ENCODE results near the gene IGSF3.
A peak's percentile ranks its signal among the peaks of the same experiment; 100 is the strongest.
"Not testable (repeated sequence)": the region's sequence is repeated elsewhere in the genome, so short reads cannot be mapped to it uniquely, and the experiment has no call there.

Gene IGSF3

DNA sequence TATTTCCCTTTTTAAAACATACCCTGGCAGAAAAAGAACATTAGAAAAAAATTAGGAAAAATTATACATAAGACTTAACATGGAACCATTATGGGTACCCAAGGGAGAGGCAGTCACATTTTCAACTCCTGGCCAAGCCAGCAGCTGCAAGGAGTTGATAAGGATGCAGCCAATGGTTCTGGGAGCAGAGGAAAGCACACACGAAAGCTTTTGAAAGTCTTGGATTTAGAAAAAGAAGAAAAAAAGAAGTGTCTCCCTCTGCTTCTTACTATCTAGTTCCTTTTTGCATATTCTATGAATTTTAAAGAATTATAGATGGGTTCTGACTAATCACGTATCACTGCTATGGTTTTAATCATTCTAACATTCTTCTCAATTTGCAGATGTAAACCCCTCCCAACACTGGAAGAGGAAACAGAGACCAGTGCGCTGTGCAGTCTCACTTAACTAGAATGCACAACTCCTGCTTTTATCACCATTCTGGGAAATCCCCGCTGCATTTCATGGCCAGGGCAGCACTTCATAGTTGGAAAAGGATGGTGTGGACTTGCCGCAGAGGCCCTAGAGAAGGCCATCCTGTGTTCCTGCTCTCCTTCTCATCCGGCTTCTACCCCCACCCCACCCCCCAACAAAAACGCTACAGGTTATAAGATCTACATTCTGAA is 94.0 kb downstream of the IGSF3 start:
- no peak for DNase-seq (ENCODE audit: low spot score)

DNA sequence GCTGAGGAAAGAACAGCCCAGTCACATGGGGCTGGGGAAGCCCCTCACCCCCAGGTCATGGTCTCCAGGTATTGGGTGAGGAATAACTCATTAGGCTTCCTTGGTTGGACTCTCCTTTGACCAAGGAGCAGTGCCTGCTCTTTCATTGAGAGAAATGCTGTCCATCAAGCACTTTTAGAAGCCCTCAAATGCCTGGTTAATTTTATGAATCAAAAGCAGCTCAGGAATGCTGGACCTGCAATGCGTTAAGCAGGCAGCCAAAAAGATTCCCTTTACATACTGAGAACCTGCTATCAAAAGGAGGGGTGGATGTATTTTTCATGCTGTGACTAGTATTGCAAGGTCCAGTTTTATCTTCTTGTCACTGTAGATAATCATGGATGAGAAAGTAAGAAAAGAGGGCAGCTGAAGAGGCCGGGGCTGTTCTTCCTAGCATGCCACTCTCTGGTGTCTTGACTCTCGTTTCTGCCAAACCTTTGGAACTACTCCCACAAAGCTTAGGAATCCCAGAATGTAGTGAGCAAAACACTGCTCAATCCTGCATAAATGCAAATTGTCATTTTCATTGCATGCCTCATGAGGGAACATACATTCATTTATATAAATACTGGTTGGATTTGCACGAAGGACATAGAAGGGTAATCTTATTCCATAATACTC is 94.6 kb downstream of the IGSF3 start:
- DNase-seq (ENCODE audit: low spot score) = no peak

DNA sequence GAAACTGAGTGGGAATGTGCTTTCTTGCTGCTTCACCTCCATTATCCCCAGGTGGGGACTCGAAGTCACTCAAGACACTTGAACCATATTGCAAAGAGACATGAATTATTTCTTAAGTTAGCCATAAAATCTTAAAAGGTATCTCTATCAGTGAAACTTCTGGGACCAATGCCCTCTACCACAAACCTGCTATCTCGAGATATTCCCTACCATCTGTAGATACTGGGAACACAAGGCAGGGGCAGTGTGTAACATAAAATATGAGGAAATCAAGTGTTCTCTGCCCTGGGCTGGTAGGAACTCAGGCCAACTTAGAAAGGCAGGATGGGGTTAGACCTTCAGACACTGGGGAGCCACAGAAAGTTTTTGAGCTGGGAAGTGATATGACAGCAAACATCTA is 95.4 kb downstream of the IGSF3 start:
- no peak for DNase-seq (ENCODE audit: low spot score)

DNA sequence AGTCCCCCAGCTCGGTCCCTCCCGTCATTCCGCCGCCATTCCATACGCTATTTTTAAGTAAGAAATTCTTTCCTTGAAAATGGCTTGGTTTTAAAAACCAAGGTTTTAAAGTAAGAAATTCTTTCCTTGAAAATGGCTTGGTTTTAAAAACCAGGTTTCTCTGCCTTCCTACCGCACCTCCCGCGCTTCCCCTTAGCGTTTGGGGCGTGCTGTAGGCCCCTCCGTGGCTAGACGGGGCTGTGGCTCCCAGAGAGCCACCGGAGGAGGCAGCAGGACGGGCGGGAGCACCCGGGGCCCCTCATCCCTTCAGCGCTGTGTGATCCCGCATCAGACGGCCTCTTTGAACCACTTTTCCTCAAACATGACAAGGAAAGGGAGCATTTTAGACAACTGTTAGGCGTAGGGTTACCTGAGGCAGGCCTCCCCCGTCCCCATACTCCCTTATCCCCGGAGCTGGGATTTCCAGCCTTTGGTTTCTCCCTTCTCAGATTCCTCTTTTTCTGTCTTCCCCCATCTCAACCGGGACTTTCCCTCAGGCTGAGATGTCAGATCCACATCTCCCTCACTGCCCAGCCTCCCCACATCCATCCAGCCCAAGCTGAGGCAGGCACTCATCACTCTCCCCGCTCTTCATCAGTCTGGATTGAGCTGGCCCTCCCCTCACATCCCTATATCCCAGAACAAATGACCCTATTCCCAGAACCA is 96.2 kb downstream of the IGSF3 start:
- DNase-seq (ENCODE audit: low spot score) = peak; percentile 10

DNA sequence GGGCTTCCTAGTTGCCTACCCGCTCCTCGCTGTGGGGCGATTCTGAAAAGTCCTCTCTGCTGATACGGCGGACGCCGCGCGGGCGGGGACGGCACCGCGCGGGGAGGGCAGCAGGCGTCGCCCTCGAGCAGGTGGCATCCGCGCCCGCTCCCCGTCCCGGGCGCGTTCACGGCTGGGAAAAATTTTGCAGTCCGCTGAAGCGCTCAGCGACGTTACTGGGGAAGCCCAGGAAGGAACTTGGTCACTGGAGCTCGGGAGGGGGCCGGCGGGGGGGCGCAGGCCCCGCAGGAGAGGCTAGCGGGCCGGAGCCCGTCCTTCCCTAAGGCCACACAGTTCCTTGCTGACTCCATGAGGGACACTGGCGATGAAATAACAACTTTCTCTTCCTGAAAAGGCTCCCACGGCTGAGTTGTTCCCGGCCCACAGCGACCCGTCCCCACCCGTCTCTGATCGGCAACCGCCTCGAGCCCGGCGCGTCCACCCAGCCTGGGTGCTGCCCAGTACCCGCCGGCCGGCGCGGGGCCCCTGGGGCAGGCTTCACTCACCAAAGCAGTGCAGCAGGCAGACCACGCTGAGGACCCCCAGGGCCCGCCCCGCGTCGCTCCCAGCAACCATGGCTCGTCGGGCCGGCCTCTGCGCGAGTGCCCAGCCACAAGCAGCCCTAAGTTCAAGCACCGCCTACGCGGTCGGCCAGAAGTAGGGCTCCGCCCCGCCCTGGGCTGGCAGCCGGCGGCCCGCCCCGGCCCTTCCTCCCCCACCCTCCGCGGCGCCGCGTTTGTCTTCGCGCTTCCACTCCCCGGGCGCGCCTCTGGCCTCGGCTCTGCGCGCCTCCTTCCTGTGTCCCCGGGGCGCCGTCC is 96.9 kb downstream of the IGSF3 start, which contains the start of gene CD58:
Gene CD58 (minus strand): TSS at position 669 of the 857 bp plus-strand sequence. CDS start 54 bp downstream, at position 615.
- DNase-seq (ENCODE audit: low spot score) = peak; percentile 84

DNA sequence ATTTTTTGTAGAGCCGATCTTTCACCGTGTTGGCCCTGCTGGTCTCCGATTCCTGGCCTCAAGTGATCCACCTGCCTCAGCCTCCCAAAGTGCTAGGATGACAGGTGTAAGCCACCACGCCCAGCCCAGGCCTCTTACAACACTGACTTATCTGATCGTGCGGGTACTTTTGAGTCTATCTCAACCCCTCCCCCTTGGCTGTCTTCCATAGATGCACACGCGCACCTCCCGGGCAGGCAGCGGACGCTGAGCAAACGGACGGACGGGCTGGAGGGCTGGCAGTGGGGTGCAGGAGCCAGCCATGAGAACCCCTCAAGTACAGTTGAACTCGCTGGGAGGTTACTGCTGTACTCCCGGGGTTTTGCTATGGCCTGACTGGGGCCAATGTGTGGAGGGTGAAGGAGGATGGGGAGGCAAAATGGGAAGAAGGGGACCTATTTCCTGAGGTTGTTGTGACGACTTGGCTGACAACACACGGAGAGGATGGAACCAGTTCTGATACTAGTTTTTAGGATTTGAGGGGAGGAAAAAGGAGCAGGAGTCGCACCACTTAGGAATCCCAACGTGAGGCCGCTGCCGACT is 97.7 kb downstream of the IGSF3 start:
- DNase-seq (ENCODE audit: low spot score) = peak; percentile 62

DNA sequence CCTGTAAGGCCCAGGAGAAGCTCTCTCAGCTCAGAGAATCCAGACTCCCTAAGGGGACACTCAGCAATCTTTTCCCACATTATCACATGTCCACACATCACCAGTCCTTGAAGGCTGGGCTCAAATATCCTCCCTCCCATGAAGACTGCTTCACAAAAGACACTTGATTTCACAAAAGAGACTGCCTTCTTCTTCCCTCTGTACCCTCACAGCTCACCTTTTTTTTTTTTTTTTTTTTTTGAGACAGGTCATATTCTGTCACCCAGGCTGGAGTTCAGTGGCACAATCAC is 98.2 kb downstream of the IGSF3 start:
- no peak for DNase-seq (ENCODE audit: low spot score)

DNA sequence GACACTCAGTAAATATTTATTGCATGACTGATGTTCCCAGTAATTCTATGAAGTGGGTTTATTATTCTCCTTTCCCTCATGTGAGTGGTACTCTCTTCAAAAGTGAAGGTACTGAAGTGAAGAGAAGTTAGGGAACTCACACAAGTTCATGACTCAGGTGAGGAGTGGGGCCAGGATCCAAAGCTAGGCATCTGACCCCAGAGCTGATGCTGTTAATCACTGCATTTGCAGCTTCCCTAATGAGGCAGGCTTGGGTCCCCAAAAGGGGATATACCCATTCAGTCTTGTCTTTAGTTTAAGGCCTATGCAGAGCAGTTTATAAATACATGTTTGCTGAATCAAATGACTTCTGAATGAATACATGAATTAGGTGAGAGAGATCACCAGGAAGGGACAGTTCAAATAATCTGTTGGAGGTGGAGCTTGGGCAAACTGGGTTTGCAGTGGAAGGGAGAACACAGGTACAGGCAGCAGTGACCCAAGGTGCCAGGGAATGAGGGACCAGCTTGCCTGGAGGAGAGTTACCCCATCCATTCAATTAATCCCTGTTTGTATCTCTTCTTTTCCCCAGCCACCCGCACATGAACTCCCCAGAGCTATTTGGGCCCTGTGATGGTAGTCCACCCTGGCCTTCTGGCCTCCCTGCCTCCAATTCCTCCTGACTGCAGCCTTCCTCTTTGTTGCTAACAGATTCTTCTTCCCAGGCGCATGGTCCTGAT is 98.7 kb downstream of the IGSF3 start:
- no peak for DNase-seq (ENCODE audit: low spot score)

DNA sequence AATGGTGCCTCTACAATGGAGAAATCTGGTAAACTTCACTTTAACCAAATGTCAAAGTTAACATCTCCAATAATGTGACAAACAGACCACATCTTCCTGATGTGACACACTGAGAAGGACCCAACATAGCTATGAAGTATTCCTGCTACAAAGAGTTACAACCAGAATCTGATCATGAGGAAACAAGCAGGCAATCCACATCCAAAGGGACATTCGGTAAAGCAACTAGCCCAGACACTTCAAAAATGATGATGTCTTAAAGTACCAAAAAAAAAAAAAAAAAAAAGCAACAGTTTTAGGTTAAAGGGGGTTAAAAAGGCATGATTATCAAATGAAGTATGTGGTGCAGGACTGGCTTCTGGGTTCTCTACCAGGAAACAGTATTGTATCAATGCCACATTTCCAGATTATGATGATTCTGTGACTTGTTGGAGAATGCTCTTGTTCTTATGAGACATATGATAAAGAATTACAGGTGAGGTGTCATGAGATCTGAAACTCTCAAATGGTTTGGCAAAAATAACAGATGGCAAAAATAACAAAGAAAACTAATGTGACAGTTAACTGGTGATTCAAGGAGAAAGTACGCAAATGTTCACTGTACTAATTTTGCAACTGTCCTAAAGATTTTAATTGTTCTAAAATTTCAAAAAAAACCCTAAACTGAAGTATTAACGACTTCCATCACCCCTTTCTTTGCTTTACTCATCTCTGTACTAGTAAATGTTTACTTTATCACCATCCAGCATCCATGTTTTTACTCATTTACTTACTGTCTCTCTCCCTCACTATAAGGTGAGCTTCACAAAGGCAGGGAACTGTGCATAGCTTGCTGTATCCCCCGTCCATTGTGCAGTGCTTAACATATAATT is 99.5 kb downstream of the IGSF3 start:
- DNase-seq (ENCODE audit: low spot score) = no peak

DNA sequence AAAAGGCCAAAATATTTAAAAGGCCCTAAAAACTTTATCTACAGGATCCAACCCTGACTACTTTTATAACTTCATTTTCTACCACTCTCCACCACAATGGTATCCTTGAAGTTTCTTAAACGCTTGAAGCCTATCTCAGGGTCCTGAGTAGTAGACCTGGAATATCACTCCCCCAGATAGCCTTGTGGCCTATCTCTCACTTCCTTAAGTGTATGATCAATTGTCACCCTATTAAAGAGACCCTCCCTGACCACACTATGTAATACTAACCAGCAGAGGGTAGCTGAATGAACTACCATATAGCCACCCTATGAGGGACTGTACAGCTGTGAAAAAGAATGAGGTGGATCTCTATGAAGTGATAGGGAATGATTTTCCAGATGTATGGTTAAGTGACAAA is 102.3 kb downstream of the IGSF3 start:
- DNase-seq (ENCODE audit: low spot score) = no peak

DNA sequence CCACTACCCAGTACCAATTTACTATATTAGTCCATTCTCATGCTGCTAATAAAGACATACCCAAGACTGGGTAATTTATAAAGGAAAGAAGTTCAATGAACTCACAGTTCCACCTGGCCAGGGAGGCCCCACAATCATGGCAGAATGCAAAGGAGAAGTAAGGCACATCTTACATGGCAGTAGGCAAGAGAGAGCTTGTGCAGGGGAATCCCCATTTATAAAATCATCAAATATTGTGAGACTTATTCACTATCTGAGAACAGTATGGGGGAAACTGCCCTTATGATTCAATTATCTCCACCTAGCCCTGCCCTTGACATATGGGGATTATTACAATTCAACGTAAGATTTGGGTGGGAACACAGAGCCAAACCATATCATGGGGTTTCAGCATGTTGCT is 103.1 kb downstream of the IGSF3 start:
- no peak for DNase-seq (ENCODE audit: low spot score)

DNA sequence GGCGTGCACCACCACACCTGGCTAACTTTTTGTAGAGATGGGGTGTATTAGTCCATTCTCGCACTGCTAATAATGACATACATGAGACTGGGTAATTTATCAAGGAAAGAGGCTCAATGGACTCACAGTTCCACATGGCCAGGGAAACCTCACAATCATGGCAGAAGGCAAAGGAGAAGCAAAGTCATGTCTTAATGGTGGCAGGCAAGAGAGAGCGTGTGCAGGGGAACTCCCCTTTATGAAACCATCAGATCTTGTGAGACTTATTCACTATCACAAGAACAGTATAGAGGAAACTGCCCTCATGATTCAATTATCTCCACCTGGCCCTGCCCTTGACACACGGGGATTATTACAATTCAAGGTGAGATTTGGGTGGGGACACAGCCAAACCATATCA is 105.1 kb downstream of the IGSF3 start:
- DNase-seq (ENCODE audit: low spot score) = not testable (repeated sequence)

DNA sequence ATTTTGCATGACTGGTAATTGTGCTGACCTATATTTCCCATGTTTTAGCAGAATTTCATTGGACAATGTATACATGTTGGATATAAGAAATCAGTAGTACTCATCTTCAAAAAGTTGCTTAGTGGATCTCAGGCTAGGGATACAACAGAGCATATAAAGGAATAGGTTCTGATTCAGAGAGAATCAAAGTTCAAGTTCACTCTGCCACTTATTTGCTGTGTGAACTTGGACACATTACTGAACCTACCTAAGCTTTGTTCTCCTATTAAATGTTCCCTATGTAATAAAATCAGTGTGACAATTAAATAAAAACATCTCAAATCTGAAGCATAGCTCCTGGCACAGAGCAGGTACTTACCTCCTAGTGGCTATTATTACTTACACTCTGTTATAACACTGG is 106.0 kb downstream of the IGSF3 start:
- DNase-seq (ENCODE audit: low spot score) = no peak

DNA sequence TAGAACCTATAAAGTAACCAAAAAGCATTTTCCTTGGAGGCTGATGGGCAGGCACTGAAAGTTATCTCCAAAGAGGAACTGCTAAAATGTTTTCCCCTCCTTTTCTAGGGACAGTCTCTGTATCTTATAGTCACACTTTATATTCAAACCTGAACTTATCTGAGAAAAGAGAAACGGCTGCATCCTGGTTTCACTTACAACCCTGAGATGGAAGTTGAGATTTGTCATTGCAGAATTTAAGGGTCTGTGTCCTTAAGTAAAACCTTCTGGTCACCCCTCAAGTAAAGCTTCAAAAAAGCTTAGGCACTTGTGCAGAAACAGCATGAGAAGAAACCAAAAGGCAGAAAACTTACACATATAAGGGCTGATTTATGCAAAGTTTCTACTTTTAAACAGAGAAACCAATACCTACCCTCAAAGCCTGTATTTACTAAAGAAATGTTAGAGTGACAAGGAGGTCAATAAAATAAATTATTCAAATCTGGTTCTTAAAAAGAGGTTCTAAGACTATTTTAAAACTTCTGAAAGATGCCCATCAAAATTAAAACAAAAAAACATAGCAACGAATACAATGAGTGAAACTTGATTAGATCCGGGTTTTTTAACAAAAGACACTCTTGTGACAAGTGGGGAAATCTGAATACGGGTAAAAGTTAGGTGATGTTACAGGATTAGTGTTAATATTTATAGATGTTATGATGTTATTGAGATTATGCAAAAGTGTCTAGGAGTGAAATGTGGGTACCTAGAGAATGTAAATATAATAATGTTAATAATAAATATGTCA is 106.6 kb downstream of the IGSF3 start:
- no peak for DNase-seq (ENCODE audit: low spot score)

DNA sequence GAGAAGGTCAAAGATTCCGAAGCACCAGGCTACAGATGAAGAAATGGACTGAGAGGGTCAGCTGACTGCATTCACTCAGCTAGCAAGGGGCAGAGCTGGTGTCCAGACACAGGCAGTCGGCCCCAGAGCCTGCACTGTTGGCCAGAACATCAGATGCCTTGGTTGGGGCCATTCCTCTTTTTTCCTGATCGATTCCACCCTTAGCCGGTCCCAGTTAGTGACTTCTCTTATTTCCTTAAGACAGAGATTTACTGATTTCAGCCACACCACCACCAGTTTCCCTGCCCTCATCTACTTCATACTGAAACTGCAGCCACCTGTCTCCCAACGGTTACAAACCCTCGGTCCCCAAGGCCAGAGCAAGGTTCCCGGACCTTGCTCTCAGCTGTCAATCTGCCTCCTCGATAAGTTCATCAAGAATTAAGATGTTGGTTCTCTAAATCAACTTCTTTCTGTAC is 108.2 kb downstream of the IGSF3 start:
- DNase-seq (ENCODE audit: low spot score) = no peak

DNA sequence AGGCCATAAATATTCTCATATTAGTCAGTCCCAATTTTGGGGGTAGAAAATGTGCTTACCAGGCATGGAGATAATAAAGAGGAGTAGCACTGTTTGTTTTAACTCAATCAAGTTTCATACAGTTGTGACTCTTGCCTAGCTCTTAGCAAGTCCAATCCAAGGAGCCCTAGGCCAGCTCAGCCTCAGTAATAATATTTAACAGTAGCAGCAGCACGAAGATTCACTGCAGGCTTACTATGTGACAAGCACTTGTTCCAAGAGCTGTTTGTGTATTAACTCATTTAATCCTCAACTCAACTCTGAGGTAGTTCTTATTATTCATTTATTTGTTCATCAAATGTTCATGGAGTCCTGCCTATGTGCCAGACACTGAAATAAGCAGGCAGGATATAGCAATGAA is 109.0 kb downstream of the IGSF3 start:
- no peak for DNase-seq (ENCODE audit: low spot score)

DNA sequence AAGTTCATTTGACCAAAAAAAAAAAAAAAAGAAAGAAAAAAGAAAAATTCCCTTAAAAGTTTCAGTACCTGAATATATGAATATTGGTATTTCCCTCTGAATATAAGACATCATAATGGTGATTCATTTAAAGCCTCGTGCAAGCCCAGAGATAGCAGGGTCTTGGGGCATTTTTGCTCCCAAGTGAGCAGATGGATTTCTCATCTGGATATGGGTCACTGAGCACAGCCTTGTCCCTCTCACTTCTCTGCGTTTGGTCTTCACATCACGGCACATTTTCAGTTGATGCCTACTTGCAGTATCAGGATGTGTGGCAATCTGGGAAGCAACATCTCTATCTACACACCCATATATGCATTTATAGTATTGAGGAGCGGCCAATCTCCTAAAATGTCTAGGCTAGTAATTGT is 109.4 kb downstream of the IGSF3 start:
- no peak for DNase-seq (ENCODE audit: low spot score)

DNA sequence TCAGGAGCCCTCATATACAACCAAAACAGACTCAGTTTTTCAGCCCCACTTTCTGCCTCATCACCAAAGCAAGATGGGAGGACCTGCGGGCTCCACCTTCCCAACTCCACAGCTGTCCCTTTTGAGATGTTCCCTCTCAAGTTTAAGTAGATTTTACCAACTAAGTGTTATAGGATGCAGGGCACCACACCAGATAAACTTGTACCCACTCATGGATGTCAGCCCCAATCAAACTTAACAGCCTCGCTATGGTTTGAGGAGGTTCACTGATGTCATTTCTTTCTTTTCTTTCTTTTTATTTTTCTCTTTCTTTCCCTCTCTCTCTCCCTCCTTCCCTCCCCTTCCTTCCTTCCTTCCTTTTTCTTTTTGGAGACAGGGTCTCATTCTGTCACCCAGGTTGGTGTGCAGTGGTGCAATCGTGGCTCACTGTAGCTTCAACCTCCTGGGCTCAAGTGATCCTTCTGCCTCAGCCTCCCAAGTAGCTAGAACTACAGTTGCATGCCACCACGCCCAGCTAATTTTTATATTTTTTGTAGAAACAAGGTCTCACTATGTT is 110.1 kb downstream of the IGSF3 start:
- DNase-seq (ENCODE audit: low spot score) = no peak

DNA sequence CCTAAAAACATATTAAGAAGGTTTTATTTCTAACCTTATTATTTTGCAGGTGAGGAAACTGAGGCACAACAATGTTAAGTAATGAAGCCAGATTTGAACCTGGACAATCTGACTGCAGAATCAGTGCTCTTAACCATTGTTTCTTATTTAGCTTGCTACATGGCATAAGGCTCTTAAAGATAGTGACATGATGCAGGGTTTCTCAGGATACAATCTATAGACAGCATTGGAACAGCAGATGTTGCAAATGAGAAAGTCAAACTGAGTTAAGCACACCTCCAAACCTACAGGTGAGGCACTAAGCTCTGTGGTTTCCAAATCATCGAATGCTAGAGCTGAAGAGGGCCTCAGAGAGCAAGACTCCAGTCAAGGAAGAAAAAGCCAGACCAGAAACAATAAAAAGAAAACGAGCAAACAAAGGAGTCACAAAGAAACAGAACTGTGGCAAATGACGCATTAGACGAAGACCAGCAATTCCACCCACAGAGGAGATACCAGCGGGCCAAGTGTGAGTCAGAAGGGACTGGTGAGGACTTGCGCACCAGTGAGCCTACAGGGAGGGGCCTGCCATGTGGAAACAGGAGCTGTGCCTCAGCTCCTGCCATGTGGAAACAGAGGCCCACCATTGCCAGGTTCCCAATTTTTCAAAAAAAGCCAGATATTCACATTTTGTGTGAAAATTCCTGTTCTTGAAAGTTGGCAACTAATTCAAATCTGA is 111.1 kb downstream of the IGSF3 start:
- DNase-seq (ENCODE audit: low spot score) = peak; percentile 50
